PC-3 (cell line): ENCODE measurements around the gene MLLT3. TPM values are rescaled to one million over a fixed set of nuclear protein-coding genes. Genes with fewer than 3 reads are reported as not detected.

Source experiments
- ATAC-seq: fragments of 200-7000 bp; cut with Tn5 transposase; 2 replicates; pipeline ENCODE4 v1.9.1; 2020; ENCODE audit warnings: mild to moderate bottlenecking, moderate library complexity
- BruUV-seq: library from RNA; stranded (reverse); fragments of 400-500 nt; replicated peaks from 2 replicates; lab custom pipeline; 2021; lab: Mats Ljungman, UMichigan
- CTCF ChIA-PET: fragments of 300-600 bp; sonication (Branson Sonifier 250); formaldehyde crosslinking; loops from one replicate; lab custom pipeline; 2022; ENCODE audit warnings: antibody characterized with exemption; lab: Charles Lee
- POLR2A ChIA-PET: fragments of 300-600 bp; sonication (Branson Sonifier 250); formaldehyde crosslinking; loops from one replicate; lab custom pipeline; 2022; ENCODE audit warnings: antibody characterized with exemption; ENCODE audit not compliant: unreplicated experiment; lab: Charles Lee
- DNase-seq: peaks from one replicate; pipeline ENCODE4 v3.0.0-alpha.2; 2015
- H2AFZ ChIP-seq: fragments of 300-600 bp; sonication (generic); 2 replicates; pipeline ENCODE4 v1.6.0; 2016; ENCODE audit warnings: antibody characterized with exemption, low read length
- H3F3A ChIP-seq: fragments of 300-600 bp; sonication (generic); one replicate; pipeline ENCODE4 v1.6.0; 2017; ENCODE audit warnings: antibody characterized with exemption, low read length, control low read depth, mild to moderate bottlenecking; ENCODE audit not compliant: unreplicated experiment
- H3K27ac ChIP-seq: fragments of 300-600 bp; sonication (generic); 2 replicates; pipeline ENCODE4 v1.5.1; 2016; ENCODE audit warnings: mild to moderate bottlenecking, low read length
- H3K27me3 ChIP-seq: fragments of 300-600 bp; sonication (generic); 2 replicates; pipeline ENCODE4 v1.6.1; 2016; ENCODE audit warnings: low read length, mixed read lengths
- H3K36me3 ChIP-seq: fragments of 300-600 bp; sonication (generic); 2 replicates; pipeline ENCODE4 v1.6.1; 2016; ENCODE audit warnings: low read depth, mixed run types, low read length, mixed read lengths
- H3K4me1 ChIP-seq: fragments of 300-600 bp; sonication (generic); 2 replicates; pipeline ENCODE4 v1.5.1; 2016; ENCODE audit warnings: low read length; ENCODE audit not compliant: insufficient read depth
- H3K4me2 ChIP-seq: fragments of 300-600 bp; sonication (generic); 2 replicates; pipeline ENCODE4 v1.6.0; 2016; ENCODE audit warnings: low read length
- H3K4me3 ChIP-seq: fragments of 300-600 bp; sonication (generic); 2 replicates; pipeline ENCODE4 v1.5.1; 2016; ENCODE audit warnings: mild to moderate bottlenecking, low read length, mixed read lengths
- H3K79me2 ChIP-seq: fragments of 300-600 bp; sonication (generic); 2 replicates; pipeline ENCODE4 v1.6.1; 2017; ENCODE audit warnings: low read length, mixed read lengths
- H3K9ac ChIP-seq: fragments of 300-600 bp; sonication (generic); 2 replicates; pipeline ENCODE4 v1.6.0; 2016; ENCODE audit warnings: mild to moderate bottlenecking, low read length
- H3K9me2 ChIP-seq: fragments of 300-600 bp; sonication (generic); replicated peaks from 2 replicates; pipeline ENCODE4 v1.6.1; 2016; ENCODE audit warnings: mixed run types, low read length, mixed read lengths
- H3K9me3 ChIP-seq: fragments of 300-600 bp; sonication (generic); 2 replicates; pipeline ENCODE4 v1.6.1; 2016; ENCODE audit warnings: low read length, mixed read lengths
- H4K20me1 ChIP-seq: fragments of 300-600 bp; sonication (generic); 2 replicates; pipeline ENCODE4 v1.6.1; 2016; ENCODE audit warnings: low read length, mixed read lengths
- CTCF ChIP-seq: fragments of 300-600 bp; sonication (generic); conservative IDR thresholded peaks from 2 replicates; pipeline ENCODE4 v1.5.1; 2017; ENCODE audit warnings: antibody characterized with exemption, low read depth, mild to moderate bottlenecking, low read length
- EZH2 ChIP-seq: fragments of 300-600 bp; sonication (generic); IDR thresholded peaks from one replicate; pipeline ENCODE4 v1.6.1; 2017; ENCODE audit warnings: antibody characterized with exemption, mild to moderate bottlenecking, low read length; ENCODE audit not compliant: unreplicated experiment
- EZH2phosphoT487 ChIP-seq: fragments of 300-600 bp; sonication (generic); IDR thresholded peaks from 2 replicates; pipeline ENCODE4 v1.6.1; 2018; ENCODE audit warnings: mild to moderate bottlenecking, antibody characterized with exemption, low read length, borderline replicate concordance
- intact Hi-C: fragments of 100-400 bp; cut with micrococcal nuclease; formaldehyde crosslinking; loops from 2 replicates; pipeline ENCODE4 v1.9.0; 2023
- total RNA-seq: library from RNA; depleted of rRNA; stranded (reverse); fragments of >200 nt; gene quantifications from 2 replicates; pipeline ENCODE4 v1.2.3, GENCODE V29; 2014

The MLLT3 gene
- total RNA-seq, 1 experiment from 2014 or later = 7.1 TPM

GRCh38 chr9:20564650-20565049 is 57.6 kb downstream of the MLLT3 start:
- TF ChIP-seq CTCF (no peak), EZH2phosphoT487 (no peak), EZH2 (no peak)
- CTCF ChIA-PET = no interaction called here
- no peaks in the 10 kb centered on the region for H3K79me2 ChIP-seq

GRCh38 chr9:20563917-20564316 is 58.4 kb downstream of the MLLT3 start:
- POLR2A ChIA-PET = no interaction called here

More at GRCh38 chr9:20564650-20565049, 57.6 kb downstream of the MLLT3 start:
- Histone ChIP-seq H3K36me3 (no peaks in the 10 kb centered on the region), H3K27me3 (no peaks in the 10 kb centered on the region), H4K20me1 (no peaks in the 10 kb centered on the region), H3K4me1 (peaks cover 33% of the 10 kb centered on the region), H2AFZ (no peak overlapping the region), H3K4me3 (no peak overlapping the region), H3F3A (no peaks in the 10 kb centered on the region), H3K27ac (no peak overlapping the region), H3K9me2 (no peaks in the 10 kb centered on the region), H3K9me3 (no peaks in the 10 kb centered on the region), H3K9ac (no peak overlapping the region), H3K4me2 (no peak overlapping the region)
- intact Hi-C loops = no loop called here
- ATAC-seq = no peak
- POLR2A ChIA-PET = no interaction called here
- BruUV-seq = no TSS peak
- DNase-seq = no peak

More at GRCh38 chr9:20563917-20564316, 58.4 kb downstream of the MLLT3 start:
- Histone ChIP-seq H3F3A (no peaks in the 10 kb centered on the region), H2AFZ (no peak overlapping the region), H4K20me1 (no peaks in the 10 kb centered on the region), H3K4me1 (peaks cover 33% of the 10 kb centered on the region), H3K27ac (no peak overlapping the region), H3K27me3 (no peaks in the 10 kb centered on the region), H3K9me3 (no peaks in the 10 kb centered on the region), H3K9ac (no peak overlapping the region), H3K4me3 (no peak overlapping the region), H3K36me3 (no peaks in the 10 kb centered on the region), H3K79me2 (no peaks in the 10 kb centered on the region), H3K9me2 (no peaks in the 10 kb centered on the region), H3K4me2 (no peak overlapping the region)
- intact Hi-C loops = no loop called here
- DNase-seq (peak; percentile 20), ATAC-seq (peak; percentile 70)
- TF ChIP-seq CTCF (no peak), EZH2phosphoT487 (no peak), EZH2 (no peak)
- CTCF ChIA-PET = no interaction called here
- BruUV-seq = no TSS peak
